GM12878 (cell line): Measurements from ENCODE around the gene CYSRT1. TPM values are rescaled to one million over a fixed set of nuclear protein-coding genes. Genes with fewer than 3 reads are reported as not detected.

Experiments used
- ATAC-seq: fragments of 200-7000 bp; cut with Tn5 transposase; 3 replicates; pipeline ENCODE4 v1.9.1; 2020; ENCODE audit warnings: mild to moderate bottlenecking, moderate library complexity
- BruUV-seq: library from RNA; stranded (reverse); fragments of 400-500 nt; replicated peaks from 2 replicates; lab custom pipeline; 2021; lab: Mats Ljungman, UMichigan
- CTCF ChIA-PET: fragments of 300-600 bp; sonication (Branson Sonifier 250); formaldehyde crosslinking; extraction: SDS; loops from one replicate; lab custom pipeline; 2021; ENCODE audit warnings: inconsistent platforms; lab: Yijun Ruan, JAX
- POLR2A ChIA-PET: fragments of 350-600 bp; formaldehyde crosslinking; extraction: SDS; loops from one replicate; lab custom pipeline; 2021; ENCODE audit warnings: inconsistent platforms; lab: Charles Lee
- RAD21 ChIA-PET: fragments of 300-600 bp; sonication (Branson Sonifier 250); formaldehyde crosslinking; loops from one replicate; lab custom pipeline; 2023; ENCODE audit warnings: antibody characterized with exemption; ENCODE audit not compliant: unreplicated experiment; lab: Charles Lee
- SMC1A ChIA-PET: fragments of 300-600 bp; sonication (Branson Sonifier 250); formaldehyde crosslinking; loops from one replicate; lab custom pipeline; 2023; ENCODE audit not compliant: unreplicated experiment, uncharacterized antibody; lab: Charles Lee
- DNase-seq: peaks from one replicate; pipeline ENCODE4 v3.0.0-alpha.2; 2011; ENCODE audit warnings: low read depth, low spot score
- FAIRE-seq: peaks from 3 replicates; lab custom pipeline; 2011; peaks lifted over from hg19 to GRCh38; lab: Jason Lieb, UNC
- H2AFZ ChIP-seq: 2 replicates; pipeline ENCODE4 v1.6.0; 2011; ENCODE audit warnings: low read depth, low read length, control low read depth; ENCODE audit not compliant: control insufficient read depth
- H3K27ac ChIP-seq: 2 replicates; pipeline ENCODE4 v1.5.1; 2011; ENCODE audit warnings: control low read depth; ENCODE audit not compliant: control insufficient read depth, insufficient read depth
- H3K27me3 ChIP-seq, 2 experiments: replicated peaks in 1 of 2; 2 replicates each; pipeline versions ENCODE4 v1.6.0 to v1.6.1; 2011; ENCODE audit warnings: low read length in 1 of 2; ENCODE audit not compliant: control insufficient read depth in 2 of 2, insufficient read depth in 2 of 2
- H3K36me3 ChIP-seq, 2 experiments: 2 replicates each; pipeline ENCODE4 v1.5.1; 2011; ENCODE audit warnings: low read length in 1 of 2; ENCODE audit not compliant: control insufficient read depth in 2 of 2, insufficient read depth in 2 of 2
- H3K4me1 ChIP-seq: 2 replicates; pipeline ENCODE4 v1.6.1; 2011; ENCODE audit warnings: mild to moderate bottlenecking, low read length, moderate library complexity, mixed read lengths; ENCODE audit not compliant: control insufficient read depth, insufficient read depth
- H3K4me2 ChIP-seq: 2 replicates; pipeline ENCODE4 v1.6.0; 2011; ENCODE audit warnings: control low read depth; ENCODE audit not compliant: control insufficient read depth, insufficient read depth
- H3K4me3 ChIP-seq: fragments of 200-600 bp; sonication (generic); 2 replicates; pipeline ENCODE4 v1.5.1; 2016
- H3K79me2 ChIP-seq: 2 replicates; pipeline ENCODE4 v1.6.0; 2011; ENCODE audit warnings: low read length; ENCODE audit not compliant: control insufficient read depth, insufficient read depth
- H3K9ac ChIP-seq: 2 replicates; pipeline ENCODE4 v1.8.0; 2011; ENCODE audit warnings: low read length, control low read depth, mixed read lengths; ENCODE audit not compliant: control insufficient read depth, insufficient read depth
- H3K9me3 ChIP-seq: replicated peaks from 3 replicates; pipeline ENCODE4 v1.5.1; 2011; ENCODE audit warnings: mild to moderate bottlenecking, low read length; ENCODE audit not compliant: control insufficient read depth, insufficient read depth
- H4K20me1 ChIP-seq: 2 replicates; pipeline ENCODE4 v1.6.0; 2011; ENCODE audit not compliant: control insufficient read depth, insufficient read depth
- CHD2 ChIP-seq: IDR thresholded peaks from 2 replicates; pipeline ENCODE4 v1.6.1; 2011; ENCODE audit warnings: low read depth, low read length, improper control_type of control experiment, borderline replicate concordance
- EED ChIP-seq: sonication (generic); IDR thresholded peaks from 2 replicates; pipeline ENCODE4 v1.6.1; 2016; ENCODE audit warnings: antibody characterized with exemption, low read depth
- FOXK2 ChIP-seq: fragments of 450-650 bp; IDR thresholded peaks from 2 replicates; pipeline ENCODE4 v1.6.1; 2017; ENCODE audit warnings: mild to moderate bottlenecking, moderate library complexity
- IKZF2 ChIP-seq, 2 experiments: fragments of 450-650 bp; IDR thresholded peaks; 2 replicates each; pipeline ENCODE4 v1.6.1; 2017; ENCODE audit warnings: mild to moderate bottlenecking in 2 of 2, moderate library complexity in 2 of 2
- MEF2B ChIP-seq: fragments of 450-650 bp; IDR thresholded peaks from 2 replicates; pipeline ENCODE4 v1.6.1; 2018; ENCODE audit warnings: mild to moderate bottlenecking, moderate library complexity; ENCODE audit not compliant: partially characterized antibody, poor library complexity, severe bottlenecking
- NBN ChIP-seq: fragments of 450-650 bp; IDR thresholded peaks from 2 replicates; pipeline ENCODE4 v1.6.1; 2016
- POU2F2 ChIP-seq: IDR thresholded peaks from 3 replicates; pipeline ENCODE4 v1.6.1; 2011; ENCODE audit warnings: low read depth, mild to moderate bottlenecking, low read length, borderline replicate concordance
- RCOR1 ChIP-seq: conservative IDR thresholded peaks from 2 replicates; pipeline ENCODE4 v1.6.1; 2012; ENCODE audit warnings: low read depth, low read length, improper control_type of control experiment
- RUNX3 ChIP-seq: IDR thresholded peaks from 2 replicates; pipeline ENCODE4 v1.6.1; 2012; ENCODE audit warnings: low read length, inconsistent platforms
- SIX5 ChIP-seq: IDR thresholded peaks from 2 replicates; pipeline ENCODE4 v1.6.1; 2011; ENCODE audit warnings: mild to moderate bottlenecking, low read depth, low read length, moderate library complexity; ENCODE audit not compliant: severe bottlenecking
- TBL1XR1 ChIP-seq: IDR thresholded peaks from 2 replicates; pipeline ENCODE4 v1.6.1; 2012; ENCODE audit warnings: low read depth, low read length, improper control_type of control experiment
- YBX1 ChIP-seq: fragments of 450-650 bp; IDR thresholded peaks from 2 replicates; pipeline ENCODE4 v1.6.1; 2016; ENCODE audit warnings: antibody characterized with exemption
- WGBS: methylation state at CpG from one replicate; pipeline ENCODE4 v1.1.6; 2016; ENCODE audit warnings: low lambda C conversion rate; ENCODE audit not compliant: insufficient replicate concordance, insufficient coverage; ENCODE audit errors: missing lambda C conversion rate; 5-methylcytosine and 5-hydroxymethylcytosine counted together
- in situ Hi-C: fragments of 300-500 bp; cut with MboI; formaldehyde crosslinking; loops from 9 replicates; pipeline ENCODE4 v1.14.3; 2018; ENCODE audit warnings: mixed read lengths
- intact Hi-C: fragments of 100-400 bp; cut with micrococcal nuclease; formaldehyde crosslinking; loops from one replicate; pipeline ENCODE4 v1.14.2; 2022; ENCODE audit not compliant: unreplicated experiment
- polyA plus RNA-seq, 11 experiments: library from polyadenylated mRNA; depleted of rRNA in 4 of 11; unstranded in 6 of 11; stranded (reverse) in 5 of 11; fragments of >200 nt; fragmentation: Nextera tagmentation in 4 of 11; fragmentation: Illumina TruSeq in 1 of 11; extraction: Ambion mirVana in 4 of 11; extraction: Trizol in 1 of 11; gene quantifications; 1 replicate in 1 of 11; 2 replicates in 10 of 11; pipeline versions ENCODE4 v1.2.1 to v1.2.3, GENCODE V29; 2011 to 2016; ENCODE audit warnings: inconsistent platforms in 2 of 11, missing spikeins in 2 of 11, low read depth in 1 of 11
- total RNA-seq, 4 experiments: library from RNA; depleted of rRNA in 3 of 4; stranded (reverse); fragments of >200 nt in 3 of 4; fragmentation: Illumina TruSeq in 1 of 4; extraction: Trizol in 1 of 4; gene quantifications; 2 replicates each; pipeline versions ENCODE4 v1.2.1 to v1.2.3, GENCODE V29; 2013 to 2021
- TF ChIP-seq, protein P1 (sequence below): IDR thresholded peaks from 2 replicates; pipeline ENCODE4 v1.6.1; 2011; ENCODE audit warnings: low read depth, low read length, improper control_type of control experiment, borderline replicate concordance

CYSRT1 gene
- total and polyA plus RNA-seq, 10 of the 15 experiments (the other 5 are each of a cell fraction or from before 2014, with no cell fraction given): 0.24 to 3.6 (median 0.97) TPM; not detected in 1

DNA sequence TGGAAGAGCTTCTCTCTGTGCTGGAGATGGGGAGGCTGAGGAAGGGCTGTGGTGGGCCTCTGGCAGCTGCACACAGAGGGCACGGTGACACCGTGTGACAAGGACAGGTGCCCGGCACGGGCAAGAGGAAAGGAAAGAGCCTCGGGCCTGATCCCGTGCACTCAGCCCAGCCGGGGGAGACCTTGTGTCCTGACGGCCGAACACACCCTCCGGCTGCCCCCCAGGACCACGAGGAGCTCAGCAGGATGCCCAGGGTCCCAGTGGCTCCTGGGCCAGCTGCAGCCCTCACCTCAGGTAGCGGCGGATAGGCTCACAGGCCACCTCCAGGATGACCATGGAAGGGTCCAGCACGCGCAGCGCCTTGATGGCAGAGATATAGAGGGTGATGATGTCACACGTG lies 42.1 kb upstream of the CYSRT1 start:
- H2AFZ ChIP-seq: no peak overlapping the region
- no TSS peak for BruUV-seq

DNA sequence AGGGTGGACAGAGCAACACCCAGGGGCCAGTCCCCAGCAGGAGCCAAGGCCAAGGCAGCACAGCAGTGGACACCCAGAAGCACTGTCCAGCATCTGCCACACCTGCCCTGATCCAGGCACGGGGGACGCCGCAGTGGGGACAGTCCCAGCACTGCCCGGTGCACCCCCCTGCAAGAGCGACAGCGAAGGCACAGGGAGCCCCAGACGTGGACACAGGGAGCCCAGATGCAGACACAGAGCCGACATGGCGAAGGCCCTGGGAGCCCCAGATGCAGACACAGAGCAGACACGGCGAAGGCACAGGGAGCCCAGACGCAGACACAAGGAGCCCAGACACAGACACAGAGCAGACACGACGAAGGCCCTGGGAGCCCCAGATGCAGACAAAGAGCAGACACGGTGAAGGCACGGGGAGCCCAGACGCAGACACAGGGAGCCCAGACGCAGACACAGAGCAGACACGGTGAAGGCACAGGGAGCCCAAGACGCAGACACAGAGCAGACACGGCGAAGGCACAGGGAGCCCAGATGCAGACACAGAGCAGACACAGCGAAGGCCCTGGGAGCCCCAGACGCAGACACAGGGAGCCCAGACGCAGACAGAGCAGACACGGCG lies 40.9 kb upstream of the CYSRT1 start:
- FAIRE-seq (no peak), ATAC-seq (no peak), DNase-seq (no peak)
- H3K4me1 ChIP-seq: peaks cover 15% of the 10 kb centered on the region
- ChIA-PET SMC1A (no interaction called here), RAD21 (no interaction called here), POLR2A (no interaction called here), CTCF (no interaction called here)
- TF ChIP-seq TBL1XR1: no peak
- H3K9me3 ChIP-seq: no peaks in the 10 kb centered on the region
- H3K4me2 ChIP-seq: no peak overlapping the region
- peaks cover 22% of the 10 kb centered on the region for H3K79me2 ChIP-seq
- WGBS: 95% methylated on average over 26 of the region's 27 CpGs
- H2AFZ ChIP-seq: no peak overlapping the region
- H3K27ac ChIP-seq: no peak overlapping the region
- H3K36me3 ChIP-seq: peaks cover 7 to 28% of the 10 kb centered on the region in 2 experiments
- H3K9ac ChIP-seq: no peak overlapping the region
- BruUV-seq: no TSS peak
- H3K27me3 ChIP-seq: no peaks in the 10 kb centered on the region
- no peaks in the 10 kb centered on the region for H4K20me1 ChIP-seq
- no peak overlapping the region for H3K4me3 ChIP-seq
- intact Hi-C loops: no loop called here
- in situ Hi-C loops: no loop called here

More for the DNA sequence above, 42.1 kb upstream of the CYSRT1 start:
- ATAC-seq: no peak
- Histone ChIP-seq H4K20me1 (no peaks in the 10 kb centered on the region), H3K4me1 (peaks cover 15% of the 10 kb centered on the region), H3K4me3 (no peak overlapping the region), H3K36me3 (peaks cover 7 to 28% of the 10 kb centered on the region in 2 experiments), H3K9ac (no peak overlapping the region), H3K27ac (no peak overlapping the region), H3K27me3 (no peaks in the 10 kb centered on the region), H3K4me2 (no peak overlapping the region), H3K9me3 (no peaks in the 10 kb centered on the region), H3K79me2 (peaks cover 15% of the 10 kb centered on the region)
- TF ChIP-seq IKZF2 (IDR thresholded peaks at IDR 0.05) (no peak), RUNX3 (no peak), CHD2 (no peak), RCOR1 (no peak), NBN (no peak), SIX5 (no peak), MEF2B (no peak), FOXK2 (no peak), EED (no peak), YBX1 (no peak), POU2F2 (no peak)
- TF ChIP-seq, protein P1, sequence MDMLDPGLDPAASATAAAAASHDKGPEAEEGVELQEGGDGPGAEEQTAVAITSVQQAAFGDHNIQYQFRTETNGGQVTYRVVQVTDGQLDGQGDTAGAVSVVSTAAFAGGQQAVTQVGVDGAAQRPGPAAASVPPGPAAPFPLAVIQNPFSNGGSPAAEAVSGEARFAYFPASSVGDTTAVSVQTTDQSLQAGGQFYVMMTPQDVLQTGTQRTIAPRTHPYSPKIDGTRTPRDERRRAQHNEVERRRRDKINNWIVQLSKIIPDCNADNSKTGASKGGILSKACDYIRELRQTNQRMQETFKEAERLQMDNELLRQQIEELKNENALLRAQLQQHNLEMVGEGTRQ: no peak
- ChIA-PET CTCF (no interaction called here), SMC1A (no interaction called here), POLR2A (interaction anchor here (1.0 kb wide), 1 partner anchor 26 kb away, joined by 11 read pairs; no protein-coding TSS in a partner anchor), RAD21 (no interaction called here)
- FAIRE-seq: no peak
- 92% methylated on average over 14 of the region's 17 CpGs for WGBS
- intact Hi-C loops: no loop called here
- no peak for DNase-seq
- in situ Hi-C loops: no loop called here
